ENCODE data around the gene KAZN. TPM values are rescaled to one million over a fixed set of nuclear protein-coding genes. Genes with fewer than 3 reads are reported as not detected.
A peak's percentile ranks its signal among the peaks of the same experiment; 100 is the strongest.

The KAZN gene
- polyA plus RNA-seq, 1 of the 3 experiments (the other 2 are of a cell fraction), result 6.8 TPM

DNA sequence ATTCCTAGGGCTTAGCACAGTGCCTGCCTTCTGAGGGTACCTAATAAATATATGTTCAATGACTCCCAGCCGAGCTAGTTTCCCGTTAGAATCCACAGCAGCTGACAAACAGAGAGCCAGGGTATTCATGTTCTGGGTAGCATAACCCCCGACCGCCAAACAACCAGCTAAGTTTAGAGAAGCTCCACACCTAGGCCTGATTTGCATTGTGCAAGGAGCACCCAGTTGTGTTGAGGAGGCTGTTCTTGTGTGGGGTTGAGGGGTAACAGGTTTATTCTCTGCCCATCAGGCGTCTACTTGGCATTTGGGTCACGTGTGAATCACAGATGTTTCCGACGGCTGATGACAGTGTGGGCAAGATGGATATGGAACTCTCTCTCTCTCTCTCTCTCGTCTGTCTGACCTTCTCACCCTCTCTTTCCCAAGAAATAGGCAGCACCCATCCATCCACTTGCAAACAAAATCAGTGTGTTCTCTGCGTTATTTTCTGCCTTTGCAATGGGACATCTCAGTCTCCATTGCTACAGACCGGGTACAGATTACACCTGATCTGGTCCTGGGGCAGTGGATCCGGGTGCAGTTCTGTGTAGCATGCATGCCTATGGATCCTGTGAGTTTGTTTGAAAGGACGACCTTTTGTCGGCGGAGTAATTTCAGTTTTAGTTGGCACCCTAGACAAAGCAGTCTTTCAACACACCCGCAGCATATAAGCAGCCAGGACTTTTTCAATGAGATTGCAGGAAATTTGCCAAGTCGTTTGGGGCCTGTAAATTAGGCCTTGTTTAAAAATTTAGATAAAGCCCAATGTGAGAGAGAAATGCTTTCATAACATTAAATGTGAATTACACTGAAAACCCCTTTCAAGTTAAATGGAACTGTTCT lies 29.4 kb downstream of the KAZN start:
- Histone ChIP-seq H3K9me3 (no peaks in the 10 kb centered on the region), H3K79me2 (ENCODE audit: insufficient read depth) (no peaks in the 10 kb centered on the region), H3K36me3 (replicated peaks in 1 of 2; ENCODE audit: control insufficient read depth in 1 of 2, insufficient read depth in 2 of 2, low read length in 1 of 2) (no peaks in the 10 kb centered on the region), H3K9ac (no peak overlapping the region), H3K4me3 (ENCODE audit: low read depth in 2 of 2, low read length in 1 of 2) (no peak overlapping the region), H2AFZ (ENCODE audit: low read depth) (no peak overlapping the region), H3K27me3 (ENCODE audit: insufficient read depth) (no peaks in the 10 kb centered on the region), H3K9me2 (no peaks in the 10 kb centered on the region), H3K4me1 (ENCODE audit: control insufficient read depth in 1 of 2, insufficient read depth in 2 of 2, low read depth in 1 of 2, low read length in 1 of 2) (peaks cover 0 to 17% of the 10 kb centered on the region in 2 experiments; a peak in 1 of 4 replicates), H4K20me1 (ENCODE audit: insufficient read depth) (no peaks in the 10 kb centered on the region), H3K4me2 (no peak overlapping the region), H3K27ac (ENCODE audit: low read depth in 2 of 2, low read length in 1 of 2) (peak overlapping the region in 1 of 2 experiments; percentile 73; a peak in 2 of 4 replicates), H3F3A (replicated peaks; ENCODE audit: insufficient read depth) (no peaks in the 10 kb centered on the region)
- DNase-seq, result no peak
- POLR2A ChIA-PET, result no interaction called here
- TF ChIP-seq MXI1 (IDR thresholded peaks at IDR 0.05; ENCODE audit: low read depth, low read length) (no peak), POLR2AphosphoS5 (IDR thresholded peaks at IDR 0.05; ENCODE audit: low read depth, low read length) (no peak), JUND (IDR thresholded peaks at IDR 0.05) (no peak), ELF1 (IDR thresholded peaks at IDR 0.05) (no peak)
- CTCF ChIA-PET, result no interaction called here
- 39% methylated on average over 16 of the region's 17 CpGs for WGBS (ENCODE audit: low lambda C conversion rate)

DNA sequence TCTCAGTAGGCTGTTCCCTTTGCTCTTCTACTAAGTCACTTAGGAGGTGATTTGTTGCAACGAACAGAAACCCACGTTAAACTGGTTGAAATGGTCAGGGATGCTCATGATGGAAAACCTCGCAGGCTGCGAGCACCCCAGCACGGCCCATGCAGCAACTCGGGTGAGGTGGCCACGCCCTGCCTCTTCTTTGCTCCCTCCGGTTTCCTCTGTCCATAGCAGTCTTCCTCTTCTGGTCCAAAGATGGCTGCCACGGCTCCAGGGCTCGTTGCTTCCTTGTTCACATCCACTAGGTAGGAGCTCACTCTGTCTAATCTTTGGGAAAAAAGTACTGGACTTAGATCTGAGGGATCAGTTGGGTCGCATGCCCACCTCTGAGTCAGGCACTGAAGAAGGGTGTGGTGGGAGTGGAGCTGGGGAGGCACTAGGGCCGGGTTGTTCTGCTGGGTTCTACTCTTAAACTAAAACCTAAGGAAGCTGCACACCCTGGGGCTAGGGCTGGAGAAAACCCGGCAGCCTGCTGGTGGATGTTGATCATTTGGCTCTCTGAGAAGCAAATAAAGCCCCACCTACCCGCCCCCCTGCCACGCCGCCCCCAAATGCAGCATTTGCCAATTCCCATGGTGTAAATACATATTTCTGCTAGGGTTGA lies 31.0 kb downstream of the KAZN start:
- Histone ChIP-seq H2AFZ (ENCODE audit: low read depth) (no peak overlapping the region), H3K79me2 (ENCODE audit: insufficient read depth) (no peaks in the 10 kb centered on the region), H3K9me3 (no peaks in the 10 kb centered on the region), H3K9me2 (no peaks in the 10 kb centered on the region), H3K27ac (ENCODE audit: low read depth in 2 of 2, low read length in 1 of 2) (no peak overlapping the region), H3K27me3 (ENCODE audit: insufficient read depth) (no peaks in the 10 kb centered on the region), H4K20me1 (ENCODE audit: insufficient read depth) (no peaks in the 10 kb centered on the region), H3K36me3 (replicated peaks in 1 of 2; ENCODE audit: control insufficient read depth in 1 of 2, insufficient read depth in 2 of 2, low read length in 1 of 2) (no peaks in the 10 kb centered on the region), H3F3A (replicated peaks; ENCODE audit: insufficient read depth) (no peaks in the 10 kb centered on the region), H3K4me3 (ENCODE audit: low read depth in 2 of 2, low read length in 1 of 2) (no peak overlapping the region), H3K9ac (no peak overlapping the region), H3K4me2 (no peak overlapping the region), H3K4me1 (ENCODE audit: control insufficient read depth in 1 of 2, insufficient read depth in 2 of 2, low read depth in 1 of 2, low read length in 1 of 2) (peaks cover 0 to 17% of the 10 kb centered on the region in 2 experiments; a peak in 1 of 4 replicates)
- TF ChIP-seq TEAD4 (IDR thresholded peaks at IDR 0.05; ENCODE audit: borderline replicate concordance, insufficient read depth) (no peak), TCF12 (IDR thresholded peaks at IDR 0.05) (no peak), GABPA (IDR thresholded peaks at IDR 0.05; ENCODE audit: low read depth) (no peak), RCOR1 (IDR thresholded peaks at IDR 0.05; ENCODE audit: low read length) (no peak), YY1 (IDR thresholded peaks at IDR 0.05; ENCODE audit: low read depth) (no peak), FOSL2 (IDR thresholded peaks at IDR 0.05; ENCODE audit: borderline replicate concordance, low read depth) (no peak), CHD2 (IDR thresholded peaks at IDR 0.05; ENCODE audit: low read length, partially characterized antibody) (no peak), JUND (IDR thresholded peaks at IDR 0.05) (no peak), ELF1 (IDR thresholded peaks at IDR 0.05) (no peak), EP300 (IDR thresholded peaks at IDR 0.05; ENCODE audit: borderline replicate concordance in 1 of 2, low read depth in 1 of 2, low read length in 1 of 2) (no peak), GATA2 (CRISPR knock-in tag; IDR thresholded peaks at IDR 0.05) (no peak), RXRA (IDR thresholded peaks at IDR 0.05; ENCODE audit: borderline replicate concordance, low read depth) (no peak), POLR2AphosphoS5 (IDR thresholded peaks at IDR 0.05; ENCODE audit: low read depth, low read length) (no peak)
- TF ChIP-seq, protein P1, sequence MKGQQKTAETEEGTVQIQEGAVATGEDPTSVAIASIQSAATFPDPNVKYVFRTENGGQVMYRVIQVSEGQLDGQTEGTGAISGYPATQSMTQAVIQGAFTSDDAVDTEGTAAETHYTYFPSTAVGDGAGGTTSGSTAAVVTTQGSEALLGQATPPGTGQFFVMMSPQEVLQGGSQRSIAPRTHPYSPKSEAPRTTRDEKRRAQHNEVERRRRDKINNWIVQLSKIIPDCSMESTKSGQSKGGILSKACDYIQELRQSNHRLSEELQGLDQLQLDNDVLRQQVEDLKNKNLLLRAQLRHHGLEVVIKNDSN (IDR thresholded peaks at IDR 0.05; ENCODE audit: borderline replicate concordance, low read depth), result no peak
- TF ChIP-seq, protein P2, sequence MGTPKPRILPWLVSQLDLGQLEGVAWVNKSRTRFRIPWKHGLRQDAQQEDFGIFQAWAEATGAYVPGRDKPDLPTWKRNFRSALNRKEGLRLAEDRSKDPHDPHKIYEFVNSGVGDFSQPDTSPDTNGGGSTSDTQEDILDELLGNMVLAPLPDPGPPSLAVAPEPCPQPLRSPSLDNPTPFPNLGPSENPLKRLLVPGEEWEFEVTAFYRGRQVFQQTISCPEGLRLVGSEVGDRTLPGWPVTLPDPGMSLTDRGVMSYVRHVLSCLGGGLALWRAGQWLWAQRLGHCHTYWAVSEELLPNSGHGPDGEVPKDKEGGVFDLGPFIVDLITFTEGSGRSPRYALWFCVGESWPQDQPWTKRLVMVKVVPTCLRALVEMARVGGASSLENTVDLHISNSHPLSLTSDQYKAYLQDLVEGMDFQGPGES (IDR thresholded peaks at IDR 0.05; ENCODE audit: low read depth, low read length), result no peak
- TF ChIP-seq, protein P3, sequence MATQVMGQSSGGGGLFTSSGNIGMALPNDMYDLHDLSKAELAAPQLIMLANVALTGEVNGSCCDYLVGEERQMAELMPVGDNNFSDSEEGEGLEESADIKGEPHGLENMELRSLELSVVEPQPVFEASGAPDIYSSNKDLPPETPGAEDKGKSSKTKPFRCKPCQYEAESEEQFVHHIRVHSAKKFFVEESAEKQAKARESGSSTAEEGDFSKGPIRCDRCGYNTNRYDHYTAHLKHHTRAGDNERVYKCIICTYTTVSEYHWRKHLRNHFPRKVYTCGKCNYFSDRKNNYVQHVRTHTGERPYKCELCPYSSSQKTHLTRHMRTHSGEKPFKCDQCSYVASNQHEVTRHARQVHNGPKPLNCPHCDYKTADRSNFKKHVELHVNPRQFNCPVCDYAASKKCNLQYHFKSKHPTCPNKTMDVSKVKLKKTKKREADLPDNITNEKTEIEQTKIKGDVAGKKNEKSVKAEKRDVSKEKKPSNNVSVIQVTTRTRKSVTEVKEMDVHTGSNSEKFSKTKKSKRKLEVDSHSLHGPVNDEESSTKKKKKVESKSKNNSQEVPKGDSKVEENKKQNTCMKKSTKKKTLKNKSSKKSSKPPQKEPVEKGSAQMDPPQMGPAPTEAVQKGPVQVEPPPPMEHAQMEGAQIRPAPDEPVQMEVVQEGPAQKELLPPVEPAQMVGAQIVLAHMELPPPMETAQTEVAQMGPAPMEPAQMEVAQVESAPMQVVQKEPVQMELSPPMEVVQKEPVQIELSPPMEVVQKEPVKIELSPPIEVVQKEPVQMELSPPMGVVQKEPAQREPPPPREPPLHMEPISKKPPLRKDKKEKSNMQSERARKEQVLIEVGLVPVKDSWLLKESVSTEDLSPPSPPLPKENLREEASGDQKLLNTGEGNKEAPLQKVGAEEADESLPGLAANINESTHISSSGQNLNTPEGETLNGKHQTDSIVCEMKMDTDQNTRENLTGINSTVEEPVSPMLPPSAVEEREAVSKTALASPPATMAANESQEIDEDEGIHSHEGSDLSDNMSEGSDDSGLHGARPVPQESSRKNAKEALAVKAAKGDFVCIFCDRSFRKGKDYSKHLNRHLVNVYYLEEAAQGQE (IDR thresholded peaks at IDR 0.05; ENCODE audit: low read depth, low read length), result no peak
- TF ChIP-seq, protein P4, sequence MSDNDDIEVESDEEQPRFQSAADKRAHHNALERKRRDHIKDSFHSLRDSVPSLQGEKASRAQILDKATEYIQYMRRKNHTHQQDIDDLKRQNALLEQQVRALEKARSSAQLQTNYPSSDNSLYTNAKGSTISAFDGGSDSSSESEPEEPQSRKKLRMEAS (IDR thresholded peaks at IDR 0.05; ENCODE audit: low read depth), result no peak
- ChIA-PET CTCF (interaction anchor here (0.8 kb wide), 1 partner anchor 25 kb away, joined by 4 read pairs; no protein-coding TSS in a partner anchor), POLR2A (no interaction called here)
- 33% methylated on average over 16 of the region's 16 CpGs for WGBS (ENCODE audit: low lambda C conversion rate)
- DNase-seq, result no peak
